GM23248 (cell line): ENCODE results near the gene SYNGR2. TPM values are rescaled to one million over a fixed set of nuclear protein-coding genes. Genes with fewer than 3 reads are reported as not detected.
A peak's percentile ranks its signal among the peaks of the same experiment; 100 is the strongest.
"Not testable (repeated sequence)": the region's sequence is repeated elsewhere in the genome, so short reads cannot be mapped to it uniquely, and the experiment has no call there.

Source experiments
- DNase-seq: peaks from one replicate; pipeline ENCODE4 v3.0.0-alpha.2; 2015
- H2AFZ ChIP-seq: fragments of 200-600 bp; sonication (generic); 2 replicates; pipeline ENCODE4 v1.6.1; 2016; ENCODE audit warnings: antibody characterized with exemption
- H3F3A ChIP-seq: fragments of 200-600 bp; sonication (generic); 2 replicates; pipeline ENCODE4 v1.6.1; 2016; ENCODE audit warnings: mild to moderate bottlenecking, antibody characterized with exemption, mixed run types; ENCODE audit not compliant: insufficient read depth
- H3K27ac ChIP-seq: fragments of 200-600 bp; sonication (generic); 2 replicates; pipeline ENCODE4 v1.5.1; 2016; ENCODE audit warnings: mild to moderate bottlenecking
- H3K27me3 ChIP-seq: fragments of 200-600 bp; sonication (generic); replicated peaks from 2 replicates; pipeline ENCODE4 v1.6.1; 2016; ENCODE audit warnings: mild to moderate bottlenecking; ENCODE audit not compliant: insufficient read depth
- H3K36me3 ChIP-seq: fragments of 200-600 bp; sonication (generic); 2 replicates; pipeline ENCODE4 v1.6.1; 2016; ENCODE audit warnings: low read depth, mild to moderate bottlenecking
- H3K4me1 ChIP-seq: fragments of 200-600 bp; sonication (generic); 2 replicates; pipeline ENCODE4 v1.6.1; 2016; ENCODE audit warnings: mild to moderate bottlenecking; ENCODE audit not compliant: insufficient read depth
- H3K4me2 ChIP-seq: fragments of 200-600 bp; sonication (generic); one replicate; pipeline ENCODE4 v1.6.1; 2016; ENCODE audit warnings: mild to moderate bottlenecking; ENCODE audit not compliant: unreplicated experiment
- H3K4me3 ChIP-seq: fragments of 200-600 bp; sonication (generic); 2 replicates; pipeline ENCODE4 v1.5.1; 2016; ENCODE audit warnings: mild to moderate bottlenecking
- H3K79me2 ChIP-seq: fragments of 200-600 bp; sonication (generic); 2 replicates; pipeline ENCODE4 v1.6.1; 2016; ENCODE audit warnings: mild to moderate bottlenecking; ENCODE audit not compliant: insufficient read depth
- H3K9ac ChIP-seq: fragments of 200-600 bp; sonication (generic); 2 replicates; pipeline ENCODE4 v1.6.1; 2016; ENCODE audit warnings: mild to moderate bottlenecking
- H3K9me2 ChIP-seq: fragments of 200-600 bp; sonication (generic); 2 replicates; pipeline ENCODE4 v1.6.1; 2016; ENCODE audit warnings: mixed run types, mild to moderate bottlenecking, moderate library complexity; ENCODE audit not compliant: insufficient read depth
- H3K9me3 ChIP-seq: fragments of 200-600 bp; sonication (generic); one replicate; pipeline ENCODE4 v1.6.1; 2017; ENCODE audit warnings: low read depth
- H4K20me1 ChIP-seq: fragments of 200-600 bp; sonication (generic); 2 replicates; pipeline ENCODE4 v1.6.0; 2016; ENCODE audit not compliant: insufficient read depth
- EZH2 ChIP-seq: fragments of 200-600 bp; sonication (generic); IDR thresholded peaks from 2 replicates; pipeline ENCODE4 v1.6.1; 2018; ENCODE audit warnings: antibody characterized with exemption, mild to moderate bottlenecking; ENCODE audit not compliant: insufficient read depth, poor library complexity, severe bottlenecking
- EZH2phosphoT487 ChIP-seq: fragments of 200-600 bp; sonication (generic); IDR thresholded peaks from 2 replicates; pipeline ENCODE4 v1.6.1; 2018; ENCODE audit warnings: antibody characterized with exemption, moderate library complexity, mild to moderate bottlenecking, low read depth; ENCODE audit not compliant: insufficient read depth
- WGBS, 2 experiments: methylation state at CpG; one replicate each; pipeline ENCODE4 v1.1.6; 2015 to 2017; ENCODE audit warnings: low lambda C conversion rate in 2 of 2, low coverage in 1 of 2; ENCODE audit errors: missing lambda C conversion rate in 2 of 2; 5-methylcytosine and 5-hydroxymethylcytosine counted together
- in situ Hi-C: fragments of 300-500 bp; cut with MboI; formaldehyde crosslinking; loops from 2 replicates; pipeline ENCODE4 v1.15.0; 2020
- polyA plus RNA-seq: library from polyadenylated mRNA; unstranded; fragments of >200 nt; fragmentation: Nextera tagmentation; extraction: Ambion mirVana; gene quantifications from 2 replicates; pipeline ENCODE4 v1.2.1, GENCODE V29; 2016
- total RNA-seq: library from RNA; depleted of rRNA; stranded (reverse); fragments of >200 nt; shearing (Covaris generic); gene quantifications from 2 replicates; pipeline ENCODE4 v1.2.3, GENCODE V29; 2014

Gene SYNGR2
- total and polyA plus RNA-seq, 2 experiments from 2014 or later, result 6.2 to 19.3 TPM

DNA sequence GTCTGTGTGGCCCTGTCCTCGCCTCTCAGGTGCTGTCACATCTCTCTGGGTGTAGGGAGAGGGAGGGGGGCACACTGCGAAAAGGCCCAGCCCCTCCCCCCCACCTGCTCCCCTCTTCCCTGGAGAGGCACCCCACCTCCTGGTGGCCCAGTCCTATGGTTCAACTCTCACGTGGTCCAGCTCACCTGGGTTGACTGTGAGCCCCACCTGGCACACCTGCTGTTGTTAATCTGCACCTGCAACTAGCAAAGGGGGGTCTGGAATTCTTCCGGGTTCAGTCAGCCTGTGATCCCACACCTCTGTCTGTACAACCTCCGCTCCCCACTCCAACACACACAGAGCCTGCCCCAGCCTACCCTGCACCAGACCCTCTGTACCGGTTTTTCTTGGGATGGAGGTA is 2.0 kb upstream of the SYNGR2 start:
- Histone ChIP-seq H3K4me3 (no peak overlapping the region), H3K79me2 (no peaks in the 10 kb centered on the region), H3K9me2 (no peaks in the 10 kb centered on the region), H2AFZ (no peak overlapping the region), H4K20me1 (no peaks in the 10 kb centered on the region), H3K27ac (no peak overlapping the region), H3K4me1 (no peaks in the 10 kb centered on the region), H3K27me3 (no peaks in the 10 kb centered on the region), H3F3A (no peaks in the 10 kb centered on the region), H3K9me3 (no peaks in the 10 kb centered on the region), H3K4me2 (no peak overlapping the region), H3K9ac (no peak overlapping the region), H3K36me3 (no peaks in the 10 kb centered on the region)
- DNase-seq, result no peak
- no peak for TF ChIP-seq EZH2
- no peak for TF ChIP-seq EZH2phosphoT487
- 38 to 53% methylated on average over 5 to 6 of the region's 6 CpGs for WGBS, 2 experiments
- in situ Hi-C loops, result no loop called here

DNA sequence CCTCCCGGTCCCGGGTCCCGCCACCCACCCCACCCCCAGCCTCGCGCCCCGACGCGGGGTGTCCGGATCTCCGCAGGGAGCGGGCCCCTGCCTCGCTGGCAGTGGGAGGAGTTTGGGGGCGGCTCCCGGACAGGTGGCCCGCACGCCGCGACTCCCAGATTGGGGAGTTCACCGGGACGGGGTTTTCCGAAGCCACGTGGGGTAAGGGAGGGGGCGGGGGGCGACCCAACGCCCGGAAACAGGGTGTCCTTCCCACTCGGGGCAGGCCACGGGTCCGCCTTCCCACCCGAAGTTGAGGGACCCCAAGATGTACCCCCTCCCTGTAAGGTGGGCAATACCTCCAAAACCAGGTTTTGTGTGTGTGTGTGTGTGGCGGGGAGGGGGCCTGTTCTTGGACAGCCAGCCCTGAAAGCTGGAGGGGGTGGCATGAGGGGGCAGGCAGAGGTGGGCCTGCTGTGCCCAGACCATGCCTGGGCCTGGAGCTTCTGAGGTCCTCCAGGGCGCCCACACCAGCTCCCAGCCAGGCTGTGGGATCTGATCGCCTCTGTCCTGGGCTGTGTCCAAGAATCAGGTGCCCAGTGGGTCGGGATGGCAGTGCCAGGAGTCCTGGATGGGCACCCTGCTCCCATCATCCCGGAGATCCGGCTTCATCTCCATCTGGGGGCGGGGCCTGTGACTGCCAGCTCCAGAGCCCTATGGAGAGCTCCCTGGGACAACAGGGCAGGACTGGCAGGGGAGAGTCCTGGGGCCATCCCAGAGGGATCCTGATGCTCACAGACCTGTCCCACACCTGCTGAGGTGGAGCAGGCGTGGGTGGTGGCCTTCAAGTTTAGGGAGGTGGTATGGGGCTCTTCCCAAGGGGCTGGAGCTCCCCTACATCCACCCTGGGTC is 767 bp downstream of the SYNGR2 start:
- H2AFZ ChIP-seq, result peak overlapping the region; percentile 51
- no peak overlapping the region for H3K27ac ChIP-seq
- H3K79me2 ChIP-seq, result no peaks in the 10 kb centered on the region
- H3K9me3 ChIP-seq, result no peaks in the 10 kb centered on the region
- H3K27me3 ChIP-seq, result no peaks in the 10 kb centered on the region
- no peak for TF ChIP-seq EZH2phosphoT487
- TF ChIP-seq EZH2, result no peak
- H3F3A ChIP-seq, result no peaks in the 10 kb centered on the region
- peak overlapping the region; percentile 65 for H3K4me2 ChIP-seq
- peak; percentile 66 for DNase-seq
- 9 to 12% methylated on average over 15 to 35 of the region's 38 CpGs for WGBS, 2 experiments
- H3K9ac ChIP-seq, result peak overlapping the region; percentile 22; the same call in 1 of the 2 replicates
- no peaks in the 10 kb centered on the region for H4K20me1 ChIP-seq
- H3K4me3 ChIP-seq, result peak overlapping the region; percentile 56
- no peaks in the 10 kb centered on the region for H3K9me2 ChIP-seq
- H3K4me1 ChIP-seq, result no peaks in the 10 kb centered on the region
- in situ Hi-C loops, result no loop called here
- no peaks in the 10 kb centered on the region for H3K36me3 ChIP-seq

DNA sequence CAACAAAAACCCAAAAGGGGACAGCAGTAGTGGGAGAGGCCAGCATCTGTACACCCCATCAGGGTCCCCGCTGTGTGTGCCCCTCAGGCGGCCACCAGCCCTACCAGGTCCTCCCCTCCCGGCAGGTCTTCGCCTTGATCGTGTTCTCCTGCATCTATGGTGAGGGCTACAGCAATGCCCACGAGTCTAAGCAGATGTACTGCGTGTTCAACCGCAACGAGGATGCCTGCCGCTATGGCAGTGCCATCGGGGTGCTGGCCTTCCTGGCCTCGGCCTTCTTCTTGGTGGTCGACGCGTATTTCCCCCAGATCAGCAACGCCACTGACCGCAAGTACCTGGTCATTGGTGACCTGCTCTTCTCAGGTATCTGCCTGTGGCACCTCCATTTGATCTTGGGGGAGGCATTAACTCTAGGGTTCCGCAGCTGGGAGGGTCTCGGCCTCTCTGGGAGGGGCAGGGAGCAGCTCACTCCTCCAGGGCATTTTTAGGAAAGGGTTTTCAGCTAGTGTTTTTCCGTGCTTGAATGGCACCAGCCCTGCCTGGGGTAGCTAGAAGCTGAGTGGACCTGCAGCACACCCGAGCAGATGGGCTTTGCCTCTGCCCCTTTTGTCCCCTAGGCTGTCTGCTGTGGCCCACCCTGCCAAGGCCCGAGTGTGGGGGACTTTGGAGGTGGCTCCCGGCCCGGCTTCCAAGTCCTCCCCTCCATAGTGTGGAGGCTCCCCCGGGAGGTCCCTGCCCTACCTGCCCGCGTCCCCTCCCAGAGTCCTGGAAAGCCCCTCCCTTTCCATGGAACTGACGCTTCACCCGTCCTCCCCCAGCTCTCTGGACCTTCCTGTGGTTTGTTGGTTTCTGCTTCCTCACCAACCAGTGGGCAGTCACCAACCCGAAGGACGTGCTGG is 2.6 kb downstream of the SYNGR2 start:
- 88 to 91% methylated on average over 26 to 31 of the region's 31 CpGs for WGBS, 2 experiments
- Histone ChIP-seq H3K27me3 (no peaks in the 10 kb centered on the region), H2AFZ (no peak overlapping the region), H3K4me2 (no peak overlapping the region), H3F3A (no peaks in the 10 kb centered on the region), H3K9ac (no peak overlapping the region), H3K4me1 (no peaks in the 10 kb centered on the region), H4K20me1 (no peaks in the 10 kb centered on the region), H3K9me2 (no peaks in the 10 kb centered on the region), H3K27ac (no peak overlapping the region), H3K4me3 (no peak overlapping the region), H3K9me3 (no peaks in the 10 kb centered on the region), H3K79me2 (no peaks in the 10 kb centered on the region), H3K36me3 (no peaks in the 10 kb centered on the region)
- DNase-seq, result no peak
- in situ Hi-C loops, result no loop called here
- no peak for TF ChIP-seq EZH2
- no peak for TF ChIP-seq EZH2phosphoT487

- H2AFZ ChIP-seq, H3K27ac ChIP-seq, H3K9ac ChIP-seq, H3K4me2 ChIP-seq, H3K9me3 ChIP-seq, H3K9me2 ChIP-seq, DNase-seq, H3K36me3 ChIP-seq, H4K20me1 ChIP-seq, in situ Hi-C loops, H3F3A ChIP-seq, H3K79me2 ChIP-seq, H3K27me3 ChIP-seq, H3K4me1 ChIP-seq, H3K4me3 ChIP-seq: not testable (repeated sequence)
- WGBS, 2 experiments, result 94 to 97% methylated on average over 16 to 19 of the region's 19 CpGs
These were observed 3.3 kb downstream of the SYNGR2 start for GRCh38 chr17:78171591-78172248.
